ENCODE measurements around the gene SPOUT1.
A peak's percentile ranks its signal among the peaks of the same experiment; 100 is the strongest.
"Not testable (repeated sequence)": the region's sequence is repeated elsewhere in the genome, so short reads cannot be mapped to it uniquely, and the experiment has no call there.

Gene SPOUT1

DNA sequence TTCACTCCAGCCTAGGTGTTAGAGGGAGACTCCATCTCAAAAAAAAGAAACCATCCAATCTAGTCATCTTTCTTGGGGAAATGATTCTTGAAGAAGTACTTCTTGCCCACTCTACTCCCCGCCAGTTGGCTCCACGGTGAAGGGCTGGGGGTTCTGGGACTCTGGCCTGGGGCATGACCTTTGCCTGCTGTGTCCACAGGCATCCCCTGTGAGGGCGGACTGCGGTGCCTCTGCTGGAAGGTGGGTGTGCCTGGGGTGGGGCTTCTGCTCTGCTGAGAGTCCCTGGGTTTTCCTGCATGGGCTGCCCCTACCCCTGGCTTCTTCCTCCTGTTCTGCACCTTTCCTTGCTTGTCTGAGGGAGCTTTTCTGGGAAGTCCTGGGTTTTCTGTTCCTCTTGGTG lies 39.1 kb downstream of the SPOUT1 start:
- Histone ChIP-seq H3K9me3 (ENCODE audit: control insufficient read depth, low read length) (no peaks in the 10 kb centered on the region), H3K27ac (ENCODE audit: insufficient read depth, low read length, poor library complexity, severe bottlenecking) (no peak overlapping the region), H3K27me3 (replicated peaks; ENCODE audit: control insufficient read depth, insufficient read depth, low read length, poor library complexity, severe bottlenecking) (no peaks in the 10 kb centered on the region), H3K4me3 (ENCODE audit: insufficient read depth, low read depth, low read length, poor library complexity, severe bottlenecking) (no peak overlapping the region), H3K4me1 (ENCODE audit: control insufficient read depth, insufficient read depth, low read length, poor library complexity, severe bottlenecking) (peaks cover 12% of the 10 kb centered on the region), H3K36me3 (ENCODE audit: control insufficient read depth, insufficient read depth, low read length) (peaks cover 39% of the 10 kb centered on the region)
- DNase-seq, result no peak

DNA sequence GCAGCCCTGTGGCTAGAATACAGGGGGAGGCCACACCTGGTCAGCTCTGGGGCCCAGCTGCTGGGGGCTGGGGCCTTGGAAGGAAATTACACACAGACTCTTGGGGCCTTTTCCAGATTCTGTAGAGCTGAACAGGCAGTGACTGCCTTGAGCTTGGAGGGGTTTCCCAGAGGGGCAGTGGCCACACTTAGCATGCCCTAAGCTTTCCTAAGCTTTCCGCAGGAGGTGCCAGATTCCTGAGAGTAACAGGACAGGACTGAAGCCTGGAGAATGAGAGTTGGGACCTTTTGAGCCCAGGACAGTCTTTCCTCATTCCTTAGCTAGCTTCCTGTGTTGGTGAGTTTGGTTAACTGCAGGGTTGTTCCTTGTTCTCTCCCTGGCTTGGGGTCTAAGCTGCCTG lies 41.1 kb downstream of the SPOUT1 start:
- Histone ChIP-seq H3K9me3 (ENCODE audit: control insufficient read depth, low read length) (no peaks in the 10 kb centered on the region), H3K27me3 (replicated peaks; ENCODE audit: control insufficient read depth, insufficient read depth, low read length, poor library complexity, severe bottlenecking) (no peaks in the 10 kb centered on the region), H3K4me1 (ENCODE audit: control insufficient read depth, insufficient read depth, low read length, poor library complexity, severe bottlenecking) (peaks cover 12% of the 10 kb centered on the region), H3K4me3 (ENCODE audit: insufficient read depth, low read depth, low read length, poor library complexity, severe bottlenecking) (no peak overlapping the region), H3K27ac (ENCODE audit: insufficient read depth, low read length, poor library complexity, severe bottlenecking) (no peak overlapping the region), H3K36me3 (ENCODE audit: control insufficient read depth, insufficient read depth, low read length) (peaks cover 28% of the 10 kb centered on the region)
- DNase-seq, result no peak

DNA sequence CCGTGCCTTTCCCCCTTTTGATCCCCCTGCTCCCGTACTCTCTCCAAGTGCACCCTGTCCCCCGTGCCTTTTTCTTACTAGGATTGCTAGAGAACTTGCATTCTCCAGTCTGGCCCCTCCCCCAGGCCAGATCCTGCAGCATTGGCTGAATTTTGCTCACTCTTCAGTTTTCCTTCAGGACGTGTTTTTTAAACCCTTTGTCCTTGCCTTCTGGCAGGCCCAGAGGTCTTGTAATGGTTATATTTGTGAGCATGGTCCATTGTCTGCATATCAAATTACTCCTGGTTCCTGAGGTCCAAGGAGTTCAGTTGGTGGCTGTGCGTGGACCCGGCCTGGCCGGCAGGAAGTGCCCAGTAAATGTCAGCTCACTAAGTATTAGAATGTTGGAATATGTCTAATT lies 41.9 kb downstream of the SPOUT1 start:
- peaks cover 12% of the 10 kb centered on the region for H3K4me1 ChIP-seq (ENCODE audit: control insufficient read depth, insufficient read depth, low read length, poor library complexity, severe bottlenecking)
- no peaks in the 10 kb centered on the region for H3K27me3 ChIP-seq (replicated peaks; ENCODE audit: control insufficient read depth, insufficient read depth, low read length, poor library complexity, severe bottlenecking)
- peak overlapping the region; percentile 98 for H3K4me3 ChIP-seq (ENCODE audit: insufficient read depth, low read depth, low read length, poor library complexity, severe bottlenecking)
- peaks cover 20% of the 10 kb centered on the region for H3K36me3 ChIP-seq (ENCODE audit: control insufficient read depth, insufficient read depth, low read length)
- H3K27ac ChIP-seq (ENCODE audit: insufficient read depth, low read length, poor library complexity, severe bottlenecking), result peak overlapping the region; percentile 79
- no peaks in the 10 kb centered on the region for H3K9me3 ChIP-seq (ENCODE audit: control insufficient read depth, low read length)
- no peak for DNase-seq

DNA sequence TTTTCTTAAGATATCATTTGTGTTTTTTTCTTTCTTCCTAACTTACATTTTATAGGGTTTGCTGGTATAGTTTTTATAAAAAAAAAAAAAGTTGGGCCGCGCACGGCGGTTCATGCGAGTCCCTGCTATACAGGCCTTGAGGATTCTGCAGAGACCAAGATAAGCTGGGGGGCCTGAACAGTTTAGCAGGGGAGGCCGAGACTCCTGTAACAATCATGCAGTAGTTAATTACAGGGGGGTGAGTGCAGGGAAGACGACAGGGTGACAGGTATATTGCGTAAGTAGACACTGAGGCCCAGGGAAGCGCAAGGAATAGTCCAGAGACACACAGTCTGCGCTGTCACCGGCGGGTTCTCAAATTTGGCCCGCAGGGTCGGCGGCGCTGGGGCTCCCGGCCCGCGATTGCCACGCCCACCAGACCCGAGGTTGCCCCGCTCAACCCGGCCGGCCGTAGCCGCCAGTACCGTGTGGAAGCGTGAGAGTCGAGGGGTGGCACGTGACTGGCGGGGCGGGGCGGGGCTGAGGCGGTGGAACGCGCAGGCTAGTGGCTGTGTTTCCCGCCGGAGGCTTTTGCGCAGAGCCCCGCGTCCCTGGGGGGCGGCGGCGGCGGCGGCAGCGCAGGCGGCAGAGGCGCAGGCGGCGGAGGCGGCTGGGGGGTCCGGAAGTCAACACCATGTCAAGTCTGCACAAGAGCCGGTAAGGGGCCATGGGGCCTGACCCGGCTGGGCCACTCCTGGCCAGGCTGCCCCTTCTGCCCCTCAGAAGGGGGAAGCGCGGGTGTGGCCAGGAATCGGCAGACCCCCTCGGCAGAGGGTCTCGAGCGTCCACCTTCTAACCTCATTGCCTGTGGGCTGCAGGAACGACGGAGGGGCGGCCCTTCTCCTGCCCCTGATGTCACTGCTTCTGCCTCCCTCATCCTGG lies 42.7 kb downstream of the SPOUT1 start, which contains the start of gene TBC1D13:
TSS of gene TBC1D13 (plus strand) at position 573 of the 921 bp plus-strand sequence. CDS start at position 674, 101 bp downstream.
- peak; percentile 86 to 87 (median 87) for DNase-seq
- Histone ChIP-seq H3K4me3 (ENCODE audit: insufficient read depth, low read depth, low read length, poor library complexity, severe bottlenecking) (peak within 1 kb of the TSS; percentile 98), H3K36me3 (ENCODE audit: control insufficient read depth, insufficient read depth, low read length) (peaks cover 13% of the 10 kb centered on the region), H3K27me3 (replicated peaks; ENCODE audit: control insufficient read depth, insufficient read depth, low read length, poor library complexity, severe bottlenecking) (no peaks in the 10 kb centered on the region), H3K27ac (ENCODE audit: insufficient read depth, low read length, poor library complexity, severe bottlenecking) (peak within 1 kb of the TSS; percentile 79), H3K4me1 (ENCODE audit: control insufficient read depth, insufficient read depth, low read length, poor library complexity, severe bottlenecking) (peaks cover 12% of the 10 kb centered on the region), H3K9me3 (ENCODE audit: control insufficient read depth, low read length) (no peaks in the 10 kb centered on the region)

DNA sequence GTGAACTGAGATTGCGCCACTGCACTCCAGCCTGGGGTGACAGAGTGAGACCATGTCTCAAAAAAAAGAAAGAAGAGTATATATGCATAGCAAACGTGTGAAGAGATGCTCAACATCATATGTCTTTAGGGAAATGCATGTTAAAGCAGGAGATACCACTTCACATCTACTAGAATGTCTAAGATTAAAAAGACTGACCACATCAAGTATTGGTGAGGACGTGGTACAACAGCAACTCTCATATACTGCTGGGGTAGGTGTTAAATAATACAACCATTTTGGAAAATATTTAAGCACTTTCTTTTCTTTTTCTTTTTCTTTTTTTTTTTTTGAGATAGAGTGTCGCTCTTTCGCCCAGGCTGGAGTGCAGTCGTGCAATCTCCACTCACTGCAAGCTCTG lies 44.2 kb downstream of the SPOUT1 start:
- DNase-seq, result no peak
- H3K36me3 ChIP-seq (ENCODE audit: control insufficient read depth, insufficient read depth, low read length), result no peaks in the 10 kb centered on the region
- H3K9me3 ChIP-seq (ENCODE audit: control insufficient read depth, low read length), result no peaks in the 10 kb centered on the region
- peaks cover 12% of the 10 kb centered on the region for H3K4me1 ChIP-seq (ENCODE audit: control insufficient read depth, insufficient read depth, low read length, poor library complexity, severe bottlenecking)
- no peak overlapping the region for H3K27ac ChIP-seq (ENCODE audit: insufficient read depth, low read length, poor library complexity, severe bottlenecking)
- no peak overlapping the region for H3K4me3 ChIP-seq (ENCODE audit: insufficient read depth, low read depth, low read length, poor library complexity, severe bottlenecking)
- H3K27me3 ChIP-seq (replicated peaks; ENCODE audit: control insufficient read depth, insufficient read depth, low read length, poor library complexity, severe bottlenecking), result no peaks in the 10 kb centered on the region

DNA sequence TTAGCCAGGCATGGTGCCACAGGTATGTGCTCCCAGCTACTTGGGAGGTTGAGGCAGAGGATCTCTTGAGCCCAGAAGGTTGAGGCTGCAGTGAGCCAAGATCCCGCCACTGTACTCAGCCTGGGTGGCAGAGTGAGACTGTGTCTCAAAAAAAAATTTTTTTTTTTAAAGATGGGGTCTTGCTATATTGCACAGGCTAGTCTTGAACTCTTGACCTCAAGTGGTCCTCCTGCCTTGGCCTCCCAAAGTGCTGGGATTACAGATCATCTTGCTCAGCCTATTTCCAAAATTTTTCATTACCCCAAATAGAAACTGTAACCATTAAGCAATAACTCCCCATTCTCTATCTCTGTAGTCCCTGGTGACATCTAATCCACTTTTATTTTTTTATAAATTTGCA lies 46.9 kb downstream of the SPOUT1 start:
- Histone ChIP-seq H3K4me3 (ENCODE audit: insufficient read depth, low read depth, low read length, poor library complexity, severe bottlenecking) (no peak overlapping the region), H3K36me3 (ENCODE audit: control insufficient read depth, insufficient read depth, low read length) (no peaks in the 10 kb centered on the region), H3K27ac (ENCODE audit: insufficient read depth, low read length, poor library complexity, severe bottlenecking) (no peak overlapping the region), H3K9me3 (ENCODE audit: control insufficient read depth, low read length) (no peaks in the 10 kb centered on the region), H3K4me1 (ENCODE audit: control insufficient read depth, insufficient read depth, low read length, poor library complexity, severe bottlenecking) (peaks cover 4% of the 10 kb centered on the region), H3K27me3 (replicated peaks; ENCODE audit: control insufficient read depth, insufficient read depth, low read length, poor library complexity, severe bottlenecking) (no peaks in the 10 kb centered on the region)
- no peak for DNase-seq

DNA sequence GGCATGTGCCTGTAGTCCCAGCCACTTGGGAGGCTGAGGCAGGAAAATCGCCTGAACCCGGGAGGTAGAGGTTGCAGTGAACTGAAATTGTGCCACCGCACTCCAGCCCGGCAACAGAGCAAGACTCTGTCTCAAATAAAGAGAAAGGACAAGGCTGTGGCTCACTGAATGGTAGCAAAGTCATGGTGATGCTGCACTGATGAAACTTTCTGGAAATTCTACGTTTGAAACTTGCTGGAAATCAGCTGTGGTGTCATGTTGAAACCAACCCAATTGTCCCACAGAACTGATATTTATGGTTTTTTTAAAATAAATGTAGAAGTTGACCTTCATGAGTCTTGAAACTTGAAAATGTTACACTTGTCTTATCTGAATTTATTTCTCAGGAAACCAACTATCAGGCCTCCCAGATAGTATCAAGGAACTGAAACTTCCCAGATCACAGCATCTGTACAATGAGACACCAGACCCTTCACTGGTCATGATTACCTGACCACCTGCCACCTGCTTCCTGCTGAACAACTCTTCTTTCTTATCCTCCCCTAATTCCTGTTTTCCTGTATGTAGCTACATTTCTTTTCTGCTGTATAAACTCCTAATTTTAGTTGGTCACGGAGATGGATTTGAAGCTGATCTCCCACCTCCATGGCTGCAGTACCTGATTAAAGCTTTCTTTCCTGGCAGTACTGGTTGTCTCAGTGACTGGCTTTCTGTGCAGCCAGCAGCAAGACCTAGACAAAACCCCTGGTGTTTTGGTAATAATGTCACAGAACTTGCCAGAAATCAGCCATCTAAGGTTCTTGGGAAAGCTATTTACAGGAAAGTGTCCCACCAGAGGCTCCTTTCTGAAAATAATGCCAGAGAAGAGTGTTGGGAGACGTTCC lies 48.2 kb downstream of the SPOUT1 start:
- H3K4me3 ChIP-seq (ENCODE audit: insufficient read depth, low read depth, low read length, poor library complexity, severe bottlenecking), result no peak overlapping the region
- no peaks in the 10 kb centered on the region for H3K27me3 ChIP-seq (replicated peaks; ENCODE audit: control insufficient read depth, insufficient read depth, low read length, poor library complexity, severe bottlenecking)
- H3K4me1 ChIP-seq (ENCODE audit: control insufficient read depth, insufficient read depth, low read length, poor library complexity, severe bottlenecking), result no peaks in the 10 kb centered on the region
- H3K36me3 ChIP-seq (ENCODE audit: control insufficient read depth, insufficient read depth, low read length), result no peaks in the 10 kb centered on the region
- no peak overlapping the region for H3K27ac ChIP-seq (ENCODE audit: insufficient read depth, low read length, poor library complexity, severe bottlenecking)
- no peaks in the 10 kb centered on the region for H3K9me3 ChIP-seq (ENCODE audit: control insufficient read depth, low read length)
- no peak for DNase-seq

DNA sequence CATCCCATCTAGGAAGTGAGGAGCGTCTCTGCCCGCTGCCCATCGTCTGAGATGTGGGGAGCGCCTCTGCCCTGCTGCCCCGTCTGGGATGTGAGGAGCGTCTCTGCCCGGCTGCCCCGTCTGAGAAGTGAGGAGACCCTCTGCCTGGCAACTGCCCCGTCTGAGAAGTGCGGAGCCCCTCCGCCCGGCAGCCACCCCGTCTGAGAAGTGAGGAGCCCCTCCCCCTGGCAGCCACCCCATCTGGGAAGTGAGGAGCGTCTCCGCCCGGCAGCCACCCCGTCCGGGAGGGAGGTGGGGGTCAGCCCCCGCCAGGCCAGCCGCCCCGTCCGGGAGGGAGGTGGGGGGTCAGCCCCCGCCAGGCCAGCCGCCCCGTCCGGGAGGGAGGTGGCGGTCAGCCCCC lies 49.5 kb downstream of the SPOUT1 start:
- not testable (repeated sequence) for H3K36me3 ChIP-seq (ENCODE audit: control insufficient read depth, insufficient read depth, low read length); DNase-seq; H3K27ac ChIP-seq (ENCODE audit: insufficient read depth, low read length, poor library complexity, severe bottlenecking); H3K4me3 ChIP-seq (ENCODE audit: insufficient read depth, low read depth, low read length, poor library complexity, severe bottlenecking); H3K27me3 ChIP-seq (replicated peaks; ENCODE audit: control insufficient read depth, insufficient read depth, low read length, poor library complexity, severe bottlenecking); H3K9me3 ChIP-seq (ENCODE audit: control insufficient read depth, low read length); H3K4me1 ChIP-seq (ENCODE audit: control insufficient read depth, insufficient read depth, low read length, poor library complexity, severe bottlenecking)

DNA sequence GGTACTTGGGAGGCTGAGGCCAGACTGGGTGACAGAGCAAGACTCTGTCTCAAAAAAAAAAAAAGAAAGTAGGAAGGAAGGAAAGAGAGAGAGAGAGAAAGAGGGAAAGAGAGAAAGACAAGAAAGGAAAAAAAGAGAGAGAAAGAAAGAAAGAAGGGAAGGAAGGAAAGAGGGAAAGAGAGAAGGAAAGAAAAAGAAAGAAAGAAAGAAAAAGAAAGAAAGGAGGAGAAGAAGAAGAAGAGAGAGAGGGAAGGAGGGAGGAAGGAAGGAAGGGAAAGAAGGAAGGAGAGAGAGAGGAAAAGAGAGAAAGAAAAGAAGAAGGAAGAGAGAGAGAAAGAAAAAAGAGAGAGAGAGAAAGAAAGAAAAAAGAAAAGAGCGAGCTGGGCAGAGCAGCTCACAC lies 54.8 kb downstream of the SPOUT1 start:
- H3K27me3 ChIP-seq (replicated peaks; ENCODE audit: control insufficient read depth, insufficient read depth, low read length, poor library complexity, severe bottlenecking), result no peaks in the 10 kb centered on the region
- H3K4me1 ChIP-seq (ENCODE audit: control insufficient read depth, insufficient read depth, low read length, poor library complexity, severe bottlenecking), result peaks cover 8% of the 10 kb centered on the region
- no peaks in the 10 kb centered on the region for H3K9me3 ChIP-seq (ENCODE audit: control insufficient read depth, low read length)
- H3K4me3 ChIP-seq (ENCODE audit: insufficient read depth, low read depth, low read length, poor library complexity, severe bottlenecking), result no peak overlapping the region
- H3K27ac ChIP-seq (ENCODE audit: insufficient read depth, low read length, poor library complexity, severe bottlenecking), result no peak overlapping the region
- DNase-seq, result no peak
- no peaks in the 10 kb centered on the region for H3K36me3 ChIP-seq (ENCODE audit: control insufficient read depth, insufficient read depth, low read length)

DNA sequence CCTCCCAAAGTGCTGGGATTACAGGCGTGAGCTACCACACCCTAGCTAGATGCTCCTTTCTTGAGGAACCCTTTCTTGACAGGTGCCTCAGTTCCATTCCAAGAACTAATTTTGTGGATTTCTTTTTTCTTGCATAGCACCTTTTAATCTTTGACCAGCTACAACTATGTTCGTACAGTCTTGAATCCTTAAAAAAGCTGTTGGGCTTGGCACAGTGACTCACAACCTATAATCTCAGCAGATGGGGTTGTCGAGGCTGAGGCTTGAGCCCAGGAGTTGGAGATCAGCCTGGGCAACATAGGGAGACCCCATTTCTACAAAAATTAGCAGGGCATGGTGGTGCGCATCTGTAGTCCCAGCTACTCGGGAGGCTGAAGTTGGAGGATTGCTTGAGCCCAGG lies 56.5 kb downstream of the SPOUT1 start:
- Histone ChIP-seq H3K4me1 (ENCODE audit: control insufficient read depth, insufficient read depth, low read length, poor library complexity, severe bottlenecking) (peaks cover 8% of the 10 kb centered on the region), H3K9me3 (ENCODE audit: control insufficient read depth, low read length) (no peaks in the 10 kb centered on the region), H3K27me3 (replicated peaks; ENCODE audit: control insufficient read depth, insufficient read depth, low read length, poor library complexity, severe bottlenecking) (no peaks in the 10 kb centered on the region), H3K4me3 (ENCODE audit: insufficient read depth, low read depth, low read length, poor library complexity, severe bottlenecking) (no peak overlapping the region), H3K36me3 (ENCODE audit: control insufficient read depth, insufficient read depth, low read length) (peaks cover under 1% of the 10 kb centered on the region), H3K27ac (ENCODE audit: insufficient read depth, low read length, poor library complexity, severe bottlenecking) (no peak overlapping the region)
- no peak for DNase-seq
